ENCODE results near the gene PIEZO2. TPM values are rescaled to one million over a fixed set of nuclear protein-coding genes. Genes with fewer than 3 reads are reported as not detected.

The PIEZO2 gene
- total RNA-seq, 3 donors from 2014 or later (not counting 1 experiment from before 2014, with no cell fraction given): not detected

GRCh38 chr18:10997885-10998284 is 151.5 kb downstream of the PIEZO2 start:
- no peaks in the 10 kb centered on the region for H3K4me1 Mint-ChIP-seq
- Histone ChIP-seq H3K4me1 (ENCODE audit: control insufficient read depth, insufficient read depth, low read length) (no peaks in the 10 kb centered on the region), H3K9me3 (ENCODE audit: control insufficient read depth, insufficient read depth, low read length) (peaks cover 5% of the 10 kb centered on the region), H3K4me3 (ENCODE audit: low read length) (no peak overlapping the region), H3K27ac (ENCODE audit: low read length) (no peak overlapping the region), H3K27me3 (ENCODE audit: control insufficient read depth, insufficient read depth, low read length) (no peaks in the 10 kb centered on the region), H3K36me3 (ENCODE audit: control insufficient read depth, insufficient read depth, low read length) (no peaks in the 10 kb centered on the region)
- intact Hi-C loops (cut with micrococcal nuclease): no loop called here
- H3K27me3 Mint-ChIP-seq (ENCODE audit: low read depth in 2 of 2): no peaks in the 10 kb centered on the region
- DNase-seq (no peak), ATAC-seq (no peak)
- WGBS (ENCODE audit: insufficient coverage): no CpG with 5 or more reads among the region's 1 CpG
- H3K27ac Mint-ChIP-seq: no peak overlapping the region
- H3K9me3 Mint-ChIP-seq: peaks cover 7 to 15% of the 10 kb centered on the region in 2 donors
- TF ChIP-seq CTCF (IDR thresholded peaks at IDR 0.05): no peak
- no peak overlapping the region for H3K4me3 Mint-ChIP-seq
- peaks cover 7% of the 10 kb centered on the region for H3K36me3 Mint-ChIP-seq

GRCh38 chr18:10995550-10995949 is 153.8 kb downstream of the PIEZO2 start:
- ATAC-seq (no peak), DNase-seq (no peak)
- TF ChIP-seq CTCF (IDR thresholded peaks at IDR 0.05): no peak
- no peak overlapping the region for H3K27ac Mint-ChIP-seq
- Histone ChIP-seq H3K9me3 (ENCODE audit: control insufficient read depth, insufficient read depth, low read length) (peaks cover 3% of the 10 kb centered on the region), H3K4me1 (ENCODE audit: control insufficient read depth, insufficient read depth, low read length) (no peaks in the 10 kb centered on the region), H3K27ac (ENCODE audit: low read length) (no peak overlapping the region), H3K4me3 (ENCODE audit: low read length) (no peak overlapping the region), H3K36me3 (ENCODE audit: control insufficient read depth, insufficient read depth, low read length) (no peaks in the 10 kb centered on the region), H3K27me3 (ENCODE audit: control insufficient read depth, insufficient read depth, low read length) (no peaks in the 10 kb centered on the region)
- no peaks in the 10 kb centered on the region for H3K27me3 Mint-ChIP-seq (ENCODE audit: low read depth in 2 of 2)
- peaks cover 5 to 12% of the 10 kb centered on the region in 2 donors for H3K9me3 Mint-ChIP-seq
- peaks cover 7% of the 10 kb centered on the region for H3K36me3 Mint-ChIP-seq
- no peak overlapping the region for H3K4me3 Mint-ChIP-seq
- H3K4me1 Mint-ChIP-seq: no peaks in the 10 kb centered on the region
- intact Hi-C loops (cut with micrococcal nuclease): no loop called here
- WGBS (ENCODE audit: insufficient coverage): 17% methylated on average over 1 of the region's 1 CpG

GRCh38 chr18:10989486-10989885 is 159.9 kb downstream of the PIEZO2 start:
- Mint-ChIP-seq H3K4me1 (no peaks in the 10 kb centered on the region), H3K36me3 (peaks cover 2% of the 10 kb centered on the region), H3K27ac (no peak overlapping the region), H3K27me3 (ENCODE audit: low read depth in 2 of 2) (no peaks in the 10 kb centered on the region), H3K9me3 (peaks cover 6 to 9% of the 10 kb centered on the region in 2 donors), H3K4me3 (no peak overlapping the region)
- TF ChIP-seq CTCF (IDR thresholded peaks at IDR 0.05): no peak
- Histone ChIP-seq H3K36me3 (ENCODE audit: control insufficient read depth, insufficient read depth, low read length) (no peaks in the 10 kb centered on the region), H3K27me3 (ENCODE audit: control insufficient read depth, insufficient read depth, low read length) (no peaks in the 10 kb centered on the region), H3K27ac (ENCODE audit: low read length) (no peak overlapping the region), H3K9me3 (ENCODE audit: control insufficient read depth, insufficient read depth, low read length) (no peaks in the 10 kb centered on the region), H3K4me1 (ENCODE audit: control insufficient read depth, insufficient read depth, low read length) (no peaks in the 10 kb centered on the region), H3K4me3 (ENCODE audit: low read length) (no peak overlapping the region)
- intact Hi-C loops (cut with micrococcal nuclease): no loop called here
- WGBS (ENCODE audit: insufficient coverage): no CpG with 5 or more reads among the region's 2 CpGs
- DNase-seq (no peak), ATAC-seq (no peak)

- Histone ChIP-seq H3K4me3 (ENCODE audit: low read length) (no peak overlapping the region), H3K4me1 (ENCODE audit: control insufficient read depth, insufficient read depth, low read length) (no peaks in the 10 kb centered on the region), H3K27ac (ENCODE audit: low read length) (no peak overlapping the region), H3K9me3 (ENCODE audit: control insufficient read depth, insufficient read depth, low read length) (peaks cover 8% of the 10 kb centered on the region), H3K27me3 (ENCODE audit: control insufficient read depth, insufficient read depth, low read length) (no peaks in the 10 kb centered on the region), H3K36me3 (ENCODE audit: control insufficient read depth, insufficient read depth, low read length) (no peaks in the 10 kb centered on the region)
- H3K36me3 Mint-ChIP-seq: peaks cover 8% of the 10 kb centered on the region
- H3K27me3 Mint-ChIP-seq (ENCODE audit: low read depth in 2 of 2): no peaks in the 10 kb centered on the region
- H3K9me3 Mint-ChIP-seq: peaks cover 6 to 13% of the 10 kb centered on the region in 2 donors
- intact Hi-C loops (cut with micrococcal nuclease): no loop called here
- H3K4me1 Mint-ChIP-seq: no peaks in the 10 kb centered on the region
- no CpG with 5 or more reads among the region's 2 CpGs for WGBS (ENCODE audit: insufficient coverage)
- DNase-seq: no peak
- H3K4me3 Mint-ChIP-seq: no peak overlapping the region
- ATAC-seq: no peak
- H3K27ac Mint-ChIP-seq: no peak overlapping the region
- TF ChIP-seq CTCF (IDR thresholded peaks at IDR 0.05): no peak
Observed at GRCh38 chr18:10985689-10986088, 163.7 kb downstream of the PIEZO2 start.
